HepG2 (cell line): ENCODE results near the gene SRD5A1.

Source experiments
- KDM5B ChIP-seq: sonication (generic); formaldehyde crosslinking; IDR thresholded peaks from 2 replicates; pipeline ENCODE4 v1.4.0; 2020; ENCODE audit warnings: missing genetic modification reagents, mild to moderate bottlenecking, borderline replicate concordance
- PRMT3 ChIP-seq: sonication (generic); formaldehyde crosslinking; IDR thresholded peaks from 2 replicates; pipeline ENCODE4 v1.8.1; 2022; ENCODE audit warnings: low read depth, mild to moderate bottlenecking, moderate library complexity, missing genetic modification reagents, borderline replicate concordance
- TF ChIP-seq, protein P1 (sequence below): sonication (generic); formaldehyde crosslinking; conservative IDR thresholded peaks from 2 replicates; pipeline ENCODE4 v1.4.0; 2020; ENCODE audit warnings: missing genetic modification reagents

DNA sequence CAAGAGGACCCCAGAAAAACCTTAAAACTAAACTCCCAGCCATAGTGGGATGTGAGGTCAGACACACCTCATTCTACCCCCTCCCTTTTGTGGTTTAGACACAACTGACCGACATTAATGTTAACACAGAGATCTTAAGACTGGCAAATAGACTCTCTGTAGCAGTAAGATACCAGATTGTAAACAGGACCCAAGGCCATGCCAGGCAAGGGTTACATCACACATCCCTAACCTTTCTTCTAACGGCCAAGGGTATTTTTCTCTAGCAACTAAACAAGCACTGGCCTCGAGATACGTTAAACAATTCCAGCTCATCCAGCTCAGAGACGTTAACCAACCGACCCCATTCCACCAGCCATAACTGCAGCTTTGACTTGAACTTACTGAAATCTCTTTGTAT, 39.2 kb upstream of the SRD5A1 start:
- TF ChIP-seq, protein P1, sequence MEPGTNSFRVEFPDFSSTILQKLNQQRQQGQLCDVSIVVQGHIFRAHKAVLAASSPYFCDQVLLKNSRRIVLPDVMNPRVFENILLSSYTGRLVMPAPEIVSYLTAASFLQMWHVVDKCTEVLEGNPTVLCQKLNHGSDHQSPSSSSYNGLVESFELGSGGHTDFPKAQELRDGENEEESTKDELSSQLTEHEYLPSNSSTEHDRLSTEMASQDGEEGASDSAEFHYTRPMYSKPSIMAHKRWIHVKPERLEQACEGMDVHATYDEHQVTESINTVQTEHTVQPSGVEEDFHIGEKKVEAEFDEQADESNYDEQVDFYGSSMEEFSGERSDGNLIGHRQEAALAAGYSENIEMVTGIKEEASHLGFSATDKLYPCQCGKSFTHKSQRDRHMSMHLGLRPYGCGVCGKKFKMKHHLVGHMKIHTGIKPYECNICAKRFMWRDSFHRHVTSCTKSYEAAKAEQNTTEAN (CRISPR knock-in tag), result no peak
- no peak for TF ChIP-seq KDM5B (CRISPR knock-in tag)
- TF ChIP-seq PRMT3 (CRISPR knock-in tag), result no peak
